Glutamatergic neuron (in vitro differentiated cells): ENCODE results near the gene P2RX4. TPM values are rescaled to one million over a fixed set of nuclear protein-coding genes. Genes with fewer than 3 reads are reported as not detected.
"Not testable (repeated sequence)": the region's sequence is repeated elsewhere in the genome, so short reads cannot be mapped to it uniquely, and the experiment has no call there.

ENCODE experiments used
- DNase-seq: peaks from one replicate; pipeline ENCODE4 v3.0.0; 2022
- H3K27ac Mint-ChIP-seq: one replicate; pipeline ENCODE4 v1.8.0; 2020; ENCODE audit warnings: mild to moderate bottlenecking, mixed read lengths, inconsistent platforms; ENCODE audit not compliant: unreplicated experiment
- H3K27me3 Mint-ChIP-seq: one replicate; pipeline ENCODE4 v1.8.0; 2020; ENCODE audit warnings: mild to moderate bottlenecking, moderate library complexity, mixed read lengths, inconsistent platforms; ENCODE audit not compliant: unreplicated experiment
- H3K36me3 Mint-ChIP-seq: one replicate; pipeline ENCODE4 v1.8.0; 2020; ENCODE audit warnings: mild to moderate bottlenecking, mixed read lengths, inconsistent platforms; ENCODE audit not compliant: unreplicated experiment
- H3K4me1 Mint-ChIP-seq: one replicate; pipeline ENCODE4 v1.8.0; 2020; ENCODE audit warnings: mild to moderate bottlenecking, low read depth, mixed read lengths, inconsistent platforms; ENCODE audit not compliant: unreplicated experiment
- H3K4me3 Mint-ChIP-seq: one replicate; pipeline ENCODE4 v1.8.0; 2020; ENCODE audit warnings: mild to moderate bottlenecking, mixed read lengths, inconsistent platforms; ENCODE audit not compliant: unreplicated experiment
- H3K9me3 Mint-ChIP-seq: one replicate; pipeline ENCODE4 v1.8.0; 2020; ENCODE audit warnings: mild to moderate bottlenecking, moderate library complexity, mixed read lengths, inconsistent platforms; ENCODE audit not compliant: unreplicated experiment
- CTCF ChIP-seq: fragments of 200-600 bp; sonication (generic); IDR thresholded peaks from one replicate; pipeline ENCODE4 v1.5.0; 2021; ENCODE audit not compliant: partially characterized antibody, unreplicated experiment
- total RNA-seq: library from RNA; stranded (reverse); fragmentation: NEBNext Ultra II Directional; extraction: Animal tissue kit (Norgen Biotek cat#: 25700); gene quantifications from one replicate; pipeline ENCODE4 v1.2.1, GENCODE V29; 2021; ENCODE audit not compliant: unreplicated experiment

The P2RX4 gene
- total RNA-seq, 1 donor from 2014 or later = 3.7 TPM

- no peak overlapping the region for H3K27ac Mint-ChIP-seq
- peaks cover 32% of the 10 kb centered on the region for H3K36me3 Mint-ChIP-seq
- no peak overlapping the region for H3K4me3 Mint-ChIP-seq
- no peak for DNase-seq
- H3K27me3 Mint-ChIP-seq = peaks cover 3% of the 10 kb centered on the region
- TF ChIP-seq CTCF = no peak
- no peaks in the 10 kb centered on the region for H3K9me3 Mint-ChIP-seq
- no peaks in the 10 kb centered on the region for H3K4me1 Mint-ChIP-seq
Measured at GRCh38 chr12:121251838-121252237, 41.9 kb downstream of the P2RX4 start.

DNA sequence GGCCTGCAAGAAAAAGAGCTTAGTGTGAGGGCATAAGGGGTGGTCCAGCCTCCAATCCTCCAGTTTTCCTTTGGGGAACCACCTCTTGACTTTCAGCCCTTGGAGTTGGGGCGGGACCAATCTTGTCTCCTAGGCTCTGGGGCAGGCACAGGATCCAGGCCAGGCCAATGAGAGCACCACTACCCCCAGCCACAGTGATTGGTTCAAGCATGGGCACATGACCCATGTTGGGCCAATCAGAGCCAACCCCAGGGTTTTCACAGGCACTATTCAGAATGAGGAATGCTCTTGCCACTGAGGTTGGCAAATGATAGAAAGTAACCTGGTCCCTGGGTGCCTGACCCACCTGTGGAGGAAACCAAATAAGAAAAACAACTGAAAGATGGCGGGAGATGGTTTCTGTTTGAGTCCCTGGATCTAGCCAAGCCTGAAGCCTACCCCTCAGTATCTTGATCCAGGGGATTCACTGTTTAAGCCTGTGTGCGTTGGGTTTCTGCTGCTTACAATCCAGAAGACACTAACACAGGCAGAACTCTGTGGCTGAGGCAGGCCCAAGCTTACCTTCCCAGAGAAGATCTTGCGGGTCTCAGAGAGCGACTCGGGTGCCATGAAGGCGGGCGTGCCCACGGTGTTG is 42.9 kb downstream of the P2RX4 start:
- Mint-ChIP-seq H3K27me3 (peaks cover 3% of the 10 kb centered on the region), H3K4me3 (no peak overlapping the region), H3K36me3 (peaks cover 32% of the 10 kb centered on the region), H3K27ac (no peak overlapping the region), H3K9me3 (no peaks in the 10 kb centered on the region), H3K4me1 (no peaks in the 10 kb centered on the region)
- DNase-seq = no peak
- TF ChIP-seq CTCF = no peak

DNA sequence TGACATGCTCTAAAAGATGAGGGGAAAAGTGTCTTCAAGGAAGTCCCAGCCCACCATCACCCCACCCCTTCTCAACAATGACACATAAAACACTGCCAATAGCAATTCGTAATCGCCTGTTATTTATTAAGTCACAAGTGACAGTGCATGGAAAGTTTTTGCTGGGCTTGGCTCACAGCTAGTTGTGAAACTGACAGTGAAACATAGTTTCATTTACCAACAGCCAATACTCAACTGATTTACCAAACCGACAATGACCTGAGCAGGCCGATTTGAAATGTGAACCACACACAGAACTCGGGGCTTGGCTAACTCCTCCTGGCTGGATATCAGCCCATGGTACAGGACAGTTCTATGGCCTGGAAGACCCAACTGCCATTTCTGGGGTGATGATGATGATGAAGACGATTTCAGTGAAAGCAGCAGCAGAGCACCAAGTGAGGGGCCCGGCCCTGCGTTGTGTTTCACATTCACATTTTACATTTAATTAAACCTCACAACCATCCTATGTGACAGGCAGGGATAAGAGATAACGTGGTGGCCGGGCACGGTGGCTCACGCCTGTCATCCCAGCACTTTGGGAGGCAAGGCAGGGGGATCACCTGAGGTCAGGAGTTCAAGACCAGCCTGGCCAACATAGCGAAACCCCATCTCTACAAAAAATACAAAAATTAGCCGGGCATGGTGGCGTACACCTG is 43.9 kb downstream of the P2RX4 start:
- TF ChIP-seq CTCF = no peak
- Mint-ChIP-seq H3K4me3 (no peak overlapping the region), H3K4me1 (no peaks in the 10 kb centered on the region), H3K27ac (no peak overlapping the region), H3K9me3 (no peaks in the 10 kb centered on the region), H3K27me3 (peaks cover 3% of the 10 kb centered on the region), H3K36me3 (peaks cover 32% of the 10 kb centered on the region)
- no peak for DNase-seq

GRCh38 chr12:121255433-121255832 is 45.5 kb downstream of the P2RX4 start:
- no peaks in the 10 kb centered on the region for H3K4me1 Mint-ChIP-seq
- TF ChIP-seq CTCF = no peak
- H3K27me3 Mint-ChIP-seq = no peaks in the 10 kb centered on the region
- no peak for DNase-seq
- no peak overlapping the region for H3K4me3 Mint-ChIP-seq
- no peaks in the 10 kb centered on the region for H3K9me3 Mint-ChIP-seq
- H3K36me3 Mint-ChIP-seq = peaks cover 32% of the 10 kb centered on the region
- H3K27ac Mint-ChIP-seq = no peak overlapping the region

DNA sequence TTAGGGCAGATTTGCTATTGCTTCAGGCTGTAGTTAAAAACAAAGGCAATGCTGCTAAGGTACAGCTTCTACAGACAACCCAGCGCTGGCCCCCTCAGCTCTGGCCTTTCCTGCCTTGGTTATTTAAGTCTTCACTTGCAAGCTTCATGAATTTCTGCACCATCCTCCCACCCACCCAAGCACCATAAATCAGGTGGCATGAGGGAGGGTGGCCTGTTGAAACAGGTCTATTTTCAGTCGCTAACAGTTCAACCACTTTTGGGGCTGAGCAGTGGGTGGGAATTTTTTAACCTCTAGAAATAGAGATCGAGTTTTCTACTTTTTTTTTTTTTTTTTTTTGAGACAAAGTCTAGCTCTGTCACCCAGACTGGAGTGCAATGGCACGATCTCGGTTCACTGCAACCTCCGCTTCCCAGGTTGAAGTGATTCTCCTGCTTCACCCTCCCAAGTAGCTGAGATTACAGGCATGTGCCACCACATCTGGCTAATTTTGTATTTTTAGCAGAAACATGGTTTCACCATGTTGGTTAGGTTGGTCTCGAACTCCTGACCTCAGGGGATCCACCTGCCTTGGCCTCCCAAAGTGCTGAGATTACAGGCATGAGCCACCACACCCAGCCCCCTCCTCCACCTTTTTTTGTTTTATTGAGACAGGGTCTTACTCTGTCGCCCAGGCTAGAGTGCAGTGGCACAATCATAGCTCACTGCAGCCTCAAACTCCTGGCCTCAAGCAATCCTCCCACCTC is 47.9 kb downstream of the P2RX4 start:
- H3K27ac Mint-ChIP-seq, H3K27me3 Mint-ChIP-seq: not testable (repeated sequence)

More for the DNA sequence above, 47.9 kb downstream of the P2RX4 start:
- not testable (repeated sequence) for H3K9me3 Mint-ChIP-seq, H3K4me1 Mint-ChIP-seq, DNase-seq, H3K4me3 Mint-ChIP-seq
- H3K36me3 Mint-ChIP-seq = peaks cover 23% of the 10 kb centered on the region
